GM18508 (cell line): ENCODE data around the gene LCN6.

Experiments
- ATAC-seq: cut with Tn5 transposase; IDR thresholded peaks from one replicate; pipeline ENCODE4 v1.9.1; 2021; ENCODE audit warnings: moderate number of reproducible peaks; ENCODE audit not compliant: insufficient read depth, unreplicated experiment

The LCN6 gene

GRCh38 chr9:136695435-136695895 lies 52.9 kb downstream of the LCN6 start:
- ATAC-seq, result no peak

- no peak for ATAC-seq
Measured at GRCh38 chr9:136694872-136695247, 53.5 kb downstream of the LCN6 start.

- no peak for ATAC-seq
Measured at GRCh38 chr9:136694163-136694871, 54.0 kb downstream of the LCN6 start.
